Measurements from ENCODE around the gene CLEC4E. TPM values are rescaled to one million over a fixed set of nuclear protein-coding genes. Genes with fewer than 3 reads are reported as not detected.
"Not testable (repeated sequence)": the region's sequence is repeated elsewhere in the genome, so short reads cannot be mapped to it uniquely, and the experiment has no call there.

The CLEC4E gene
- total RNA-seq, 2 donors from 2014 or later = 4.5 to 5.6 TPM

DNA sequence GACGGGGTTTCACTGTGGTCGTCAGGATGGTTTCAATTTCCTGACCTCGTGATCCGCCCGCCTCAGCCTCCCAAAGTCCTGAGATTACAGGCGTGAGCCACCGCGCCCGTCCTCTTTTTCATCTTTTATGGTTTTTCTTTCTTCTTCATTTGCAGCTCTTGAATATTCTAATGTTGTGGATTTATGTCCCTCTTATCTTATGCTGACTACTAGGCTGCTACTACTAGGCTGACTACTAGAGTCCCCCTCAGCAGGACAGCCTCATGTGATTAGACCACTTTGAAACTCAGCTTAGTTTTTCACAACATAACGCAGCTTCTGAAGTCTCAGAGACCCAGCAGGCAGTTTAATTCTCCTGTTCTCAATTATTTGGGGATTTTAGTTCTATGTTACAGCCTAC is 857 bp upstream of the CLEC4E start:
- H3K4me1 ChIP-seq (ENCODE audit: control insufficient read depth in 1 of 2, low read depth in 2 of 2) = no peaks in the 10 kb centered on the region
- ATAC-seq (ENCODE audit: insufficient number of reproducible peaks, low FRiP score, low read depth) = no peak
- DNase-seq (ENCODE audit: low spot score) = no peak
- no peaks in the 10 kb centered on the region for H3K27me3 ChIP-seq (replicated peaks; ENCODE audit: insufficient read depth)
- TF ChIP-seq, protein P1, sequence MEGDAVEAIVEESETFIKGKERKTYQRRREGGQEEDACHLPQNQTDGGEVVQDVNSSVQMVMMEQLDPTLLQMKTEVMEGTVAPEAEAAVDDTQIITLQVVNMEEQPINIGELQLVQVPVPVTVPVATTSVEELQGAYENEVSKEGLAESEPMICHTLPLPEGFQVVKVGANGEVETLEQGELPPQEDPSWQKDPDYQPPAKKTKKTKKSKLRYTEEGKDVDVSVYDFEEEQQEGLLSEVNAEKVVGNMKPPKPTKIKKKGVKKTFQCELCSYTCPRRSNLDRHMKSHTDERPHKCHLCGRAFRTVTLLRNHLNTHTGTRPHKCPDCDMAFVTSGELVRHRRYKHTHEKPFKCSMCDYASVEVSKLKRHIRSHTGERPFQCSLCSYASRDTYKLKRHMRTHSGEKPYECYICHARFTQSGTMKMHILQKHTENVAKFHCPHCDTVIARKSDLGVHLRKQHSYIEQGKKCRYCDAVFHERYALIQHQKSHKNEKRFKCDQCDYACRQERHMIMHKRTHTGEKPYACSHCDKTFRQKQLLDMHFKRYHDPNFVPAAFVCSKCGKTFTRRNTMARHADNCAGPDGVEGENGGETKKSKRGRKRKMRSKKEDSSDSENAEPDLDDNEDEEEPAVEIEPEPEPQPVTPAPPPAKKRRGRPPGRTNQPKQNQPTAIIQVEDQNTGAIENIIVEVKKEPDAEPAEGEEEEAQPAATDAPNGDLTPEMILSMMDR (IDR thresholded peaks at IDR 0.05) = no peak
- no peaks in the 10 kb centered on the region for H3K36me3 ChIP-seq
- no peak overlapping the region for H3K4me3 ChIP-seq
- no peak overlapping the region for H3K27ac ChIP-seq
- no peaks in the 10 kb centered on the region for H3K9me3 ChIP-seq

DNA sequence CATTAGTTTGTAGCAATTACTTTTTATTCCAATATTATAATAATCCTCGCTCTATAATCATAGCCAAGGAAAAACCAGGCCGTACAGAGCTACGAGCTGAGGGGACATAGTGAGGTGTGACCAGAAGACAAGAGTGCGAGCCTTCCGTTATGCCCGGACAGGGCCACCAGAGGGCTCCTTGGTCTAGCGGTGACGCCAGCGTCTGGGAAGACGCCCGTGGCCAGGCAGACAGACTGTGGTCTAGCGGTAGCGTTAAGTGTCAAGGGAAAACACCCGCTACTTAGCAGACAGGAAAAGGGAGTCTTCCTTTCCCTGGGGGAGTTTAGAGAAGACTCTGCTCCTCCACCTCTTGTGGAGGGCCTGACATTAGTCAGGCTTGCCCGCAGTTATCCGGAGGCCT is 2.9 kb downstream of the CLEC4E start:
- not testable (repeated sequence) for H3K9me3 ChIP-seq; H3K4me1 ChIP-seq (ENCODE audit: control insufficient read depth in 1 of 2, low read depth in 2 of 2); ATAC-seq (ENCODE audit: insufficient number of reproducible peaks, low FRiP score, low read depth); H3K27ac ChIP-seq; H3K27me3 ChIP-seq (replicated peaks; ENCODE audit: insufficient read depth); DNase-seq (ENCODE audit: low spot score); H3K36me3 ChIP-seq; H3K4me3 ChIP-seq

DNA sequence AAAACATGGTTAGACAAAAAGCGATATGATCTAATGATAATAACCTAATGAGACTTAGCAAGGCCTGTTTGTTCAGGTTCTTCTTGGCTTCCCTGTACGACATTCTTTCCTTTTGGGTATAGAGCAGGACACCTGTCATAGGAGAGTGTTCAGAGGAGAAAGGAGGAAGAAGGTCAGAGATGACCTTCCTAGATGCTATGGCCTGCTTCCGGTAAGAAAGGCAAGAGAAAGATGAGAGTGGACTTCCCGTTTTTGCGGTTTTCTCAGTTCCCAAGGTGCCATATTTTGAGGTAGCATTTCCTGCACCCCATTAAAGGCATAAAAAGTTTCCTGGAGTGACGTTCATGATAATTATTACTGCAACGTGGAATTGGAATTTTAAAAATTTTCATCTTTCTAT is 8.7 kb downstream of the CLEC4E start:
- H3K36me3 ChIP-seq = no peaks in the 10 kb centered on the region
- no peaks in the 10 kb centered on the region for H3K9me3 ChIP-seq
- no peak for ATAC-seq (ENCODE audit: insufficient number of reproducible peaks, low FRiP score, low read depth)
- DNase-seq (ENCODE audit: low spot score) = no peak
- no peak overlapping the region for H3K4me3 ChIP-seq
- no peaks in the 10 kb centered on the region for H3K27me3 ChIP-seq (replicated peaks; ENCODE audit: insufficient read depth)
- TF ChIP-seq, protein P1 (IDR thresholded peaks at IDR 0.05) = no peak
- no peaks in the 10 kb centered on the region for H3K4me1 ChIP-seq (ENCODE audit: control insufficient read depth in 1 of 2, low read depth in 2 of 2)
- H3K27ac ChIP-seq = no peak overlapping the region

DNA sequence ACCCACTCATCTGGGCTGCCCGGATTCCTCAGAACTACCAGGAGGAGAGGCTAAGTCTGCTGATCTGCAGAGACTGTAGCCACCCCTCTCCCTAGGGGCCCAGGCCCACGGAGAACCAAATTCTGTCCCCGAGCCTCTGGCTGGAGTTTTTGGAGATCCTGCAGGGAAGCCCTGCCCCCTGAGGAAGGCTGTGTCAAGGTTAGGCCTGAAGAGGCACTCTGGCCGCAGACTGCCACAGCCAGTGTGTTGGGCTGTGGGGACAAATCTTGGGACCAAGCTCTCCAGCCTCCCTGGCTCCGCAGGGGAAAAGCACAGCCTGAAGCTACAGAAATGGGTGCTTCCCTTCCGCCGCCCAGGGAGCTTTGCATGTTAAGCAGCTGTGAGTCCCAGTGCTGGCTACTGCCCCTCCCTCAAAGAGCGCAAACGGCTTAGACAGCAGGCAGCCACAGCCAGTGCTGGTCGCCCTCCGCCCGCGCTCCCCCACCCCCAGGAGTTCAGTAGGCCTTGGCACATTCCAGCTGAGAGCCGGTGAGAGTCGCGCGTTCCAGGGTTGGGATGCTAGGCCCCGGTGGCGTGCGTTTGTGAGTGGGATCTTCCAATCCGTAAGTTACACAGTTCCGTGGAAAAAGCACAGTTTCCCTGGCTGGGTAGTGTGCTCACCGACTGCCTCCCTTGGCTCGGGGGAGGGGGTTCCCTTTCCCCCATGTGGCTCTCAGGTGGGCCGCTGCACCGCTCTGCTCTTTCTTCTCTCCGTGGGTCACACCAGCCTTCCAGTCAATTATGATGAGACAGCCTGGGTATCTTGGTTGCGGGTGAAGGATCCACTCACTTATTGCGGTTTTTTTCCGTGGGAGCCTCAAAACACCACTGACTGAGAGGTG is 13.2 kb downstream of the CLEC4E start:
- H3K27ac ChIP-seq = no peak overlapping the region
- no peaks in the 10 kb centered on the region for H3K27me3 ChIP-seq (replicated peaks; ENCODE audit: insufficient read depth)
- no peak overlapping the region for H3K4me3 ChIP-seq
- no peak for ATAC-seq (ENCODE audit: insufficient number of reproducible peaks, low FRiP score, low read depth)
- H3K9me3 ChIP-seq = no peaks in the 10 kb centered on the region
- no peak for DNase-seq (ENCODE audit: low spot score)
- H3K4me1 ChIP-seq (ENCODE audit: control insufficient read depth in 1 of 2, low read depth in 2 of 2) = no peaks in the 10 kb centered on the region
- H3K36me3 ChIP-seq = no peaks in the 10 kb centered on the region
- TF ChIP-seq, protein P1 (IDR thresholded peaks at IDR 0.05) = no peak

DNA sequence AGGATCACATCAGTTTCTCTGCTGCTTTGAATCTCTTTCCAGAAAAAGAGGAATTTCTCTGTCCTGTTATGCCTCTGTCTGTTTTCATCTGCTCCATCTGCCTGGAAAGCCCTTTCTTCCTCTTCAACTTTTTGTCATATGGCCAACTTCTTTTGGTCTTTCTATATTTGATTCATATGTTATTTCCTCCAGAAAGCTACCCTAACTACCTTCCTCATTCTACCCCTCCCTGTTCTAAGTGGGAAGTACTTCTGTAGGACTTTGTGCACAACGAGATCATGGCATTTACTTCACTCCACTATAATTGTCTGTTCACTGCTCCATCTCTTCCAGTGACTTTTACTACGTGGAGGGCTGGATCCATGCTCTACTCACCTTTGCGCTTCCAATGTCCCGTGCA is 21.5 kb downstream of the CLEC4E start:
- Histone ChIP-seq H3K4me3 (no peak overlapping the region), H3K9me3 (no peaks in the 10 kb centered on the region), H3K27ac (no peak overlapping the region), H3K27me3 (replicated peaks; ENCODE audit: insufficient read depth) (no peaks in the 10 kb centered on the region), H3K4me1 (ENCODE audit: control insufficient read depth in 1 of 2, low read depth in 2 of 2) (no peaks in the 10 kb centered on the region), H3K36me3 (no peaks in the 10 kb centered on the region)
- TF ChIP-seq, protein P1 (IDR thresholded peaks at IDR 0.05) = no peak
- no peak for DNase-seq (ENCODE audit: low spot score)
- no peak for ATAC-seq (ENCODE audit: insufficient number of reproducible peaks, low FRiP score, low read depth)
